Measurements from ENCODE around the gene DNAJC18.
"Not testable (repeated sequence)": the region's sequence is repeated elsewhere in the genome, so short reads cannot be mapped to it uniquely, and the experiment has no call there.

Gene DNAJC18

DNA sequence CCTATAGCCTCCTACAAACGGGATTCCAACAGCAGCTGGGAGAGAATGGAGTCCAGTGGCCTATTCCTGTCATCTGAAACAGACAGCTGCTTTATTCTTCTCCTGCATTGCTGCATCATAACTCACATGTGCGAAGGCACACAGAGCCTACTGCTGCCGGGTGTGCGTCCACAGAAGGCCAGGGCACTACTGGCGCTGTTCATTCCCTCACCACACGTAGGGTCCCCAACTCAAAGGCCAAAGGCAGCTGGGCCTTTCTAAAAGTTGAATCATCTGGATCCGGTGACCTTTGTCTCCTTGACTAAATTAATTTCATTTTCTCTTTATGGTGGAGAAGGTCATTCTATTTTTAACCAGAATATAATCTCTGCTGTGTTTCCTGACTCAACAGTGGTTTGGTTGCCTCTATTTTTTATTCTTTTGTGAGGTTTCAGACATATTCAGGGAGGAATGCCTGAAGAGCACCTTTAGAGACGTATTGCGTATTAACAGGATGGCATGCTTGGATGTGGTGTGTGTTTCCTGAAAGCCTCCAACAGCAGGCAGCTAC is 24.7 kb downstream of the DNAJC18 start:
- no peak overlapping the region for H3K4me3 Mint-ChIP-seq
- H3K36me3 Mint-ChIP-seq (ENCODE audit: insufficient read depth): peaks cover 5% of the 10 kb centered on the region
- H3K4me1 Mint-ChIP-seq: no peaks in the 10 kb centered on the region
- H3K27ac Mint-ChIP-seq (ENCODE audit: low read depth): no peak overlapping the region
- H3K9me3 Mint-ChIP-seq: no peaks in the 10 kb centered on the region
- ATAC-seq (replicated peaks; ENCODE audit: extremely low read depth, poor library complexity, severe bottlenecking) (no peak), DNase-seq (ENCODE audit: low spot score in 2 of 2) (no peak)
- H3K27me3 Mint-ChIP-seq: no peaks in the 10 kb centered on the region

DNA sequence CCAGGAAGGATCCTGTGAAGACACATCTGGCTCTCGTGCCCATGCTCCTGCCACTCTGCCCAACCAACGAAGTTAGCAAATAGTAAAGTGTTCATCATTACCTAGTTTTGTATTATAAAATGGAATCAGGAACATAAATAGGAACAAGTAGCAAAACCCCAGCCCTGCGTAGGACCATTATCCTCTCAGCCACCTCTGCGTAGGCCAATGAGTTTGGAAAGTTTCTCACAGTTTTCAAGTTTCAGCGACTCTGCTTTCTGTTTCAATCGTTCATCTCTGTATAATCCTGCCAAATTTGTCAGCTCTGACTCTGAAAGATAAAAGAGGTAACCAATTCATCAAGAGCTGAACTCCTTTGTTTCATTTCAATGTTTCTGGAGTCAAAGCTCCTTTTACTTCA is 25.4 kb downstream of the DNAJC18 start:
- no peak for ATAC-seq (replicated peaks; ENCODE audit: extremely low read depth, poor library complexity, severe bottlenecking)

DNA sequence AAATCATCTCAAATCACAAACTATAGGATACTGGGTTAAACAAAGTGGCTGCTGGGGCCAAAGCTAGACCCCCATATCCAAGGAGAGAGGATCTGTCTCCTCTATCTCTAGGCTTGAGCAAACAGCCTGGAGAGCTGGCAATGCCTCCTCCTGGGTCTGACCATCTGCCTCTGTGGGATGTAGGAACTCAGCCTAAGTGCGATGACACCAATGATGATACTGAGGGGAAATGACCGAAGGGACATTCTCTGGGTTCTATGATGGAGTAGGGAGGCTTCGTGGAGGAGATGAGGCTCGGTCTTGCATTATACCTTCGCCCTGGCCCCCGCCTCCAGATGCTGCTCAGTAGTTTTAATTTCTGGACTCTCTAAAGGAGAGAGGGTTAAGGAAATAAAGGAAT is 26.2 kb downstream of the DNAJC18 start:
- H3K4me1 Mint-ChIP-seq: no peaks in the 10 kb centered on the region
- no peak for ATAC-seq (replicated peaks; ENCODE audit: extremely low read depth, poor library complexity, severe bottlenecking)
- H3K27ac Mint-ChIP-seq (ENCODE audit: low read depth): no peak overlapping the region
- no peaks in the 10 kb centered on the region for H3K27me3 Mint-ChIP-seq
- H3K4me3 Mint-ChIP-seq: no peak overlapping the region
- H3K9me3 Mint-ChIP-seq: no peaks in the 10 kb centered on the region
- no peaks in the 10 kb centered on the region for H3K36me3 Mint-ChIP-seq (ENCODE audit: insufficient read depth)
- DNase-seq (ENCODE audit: low spot score in 2 of 2): no peak

More for the DNA sequence above, 25.4 kb downstream of the DNAJC18 start:
- Mint-ChIP-seq H3K4me3 (no peak overlapping the region), H3K36me3 (ENCODE audit: insufficient read depth) (peaks cover 5% of the 10 kb centered on the region), H3K27me3 (no peaks in the 10 kb centered on the region), H3K9me3 (no peaks in the 10 kb centered on the region), H3K4me1 (no peaks in the 10 kb centered on the region), H3K27ac (ENCODE audit: low read depth) (no peak overlapping the region)
- no peak for DNase-seq (ENCODE audit: low spot score in 2 of 2)

DNA sequence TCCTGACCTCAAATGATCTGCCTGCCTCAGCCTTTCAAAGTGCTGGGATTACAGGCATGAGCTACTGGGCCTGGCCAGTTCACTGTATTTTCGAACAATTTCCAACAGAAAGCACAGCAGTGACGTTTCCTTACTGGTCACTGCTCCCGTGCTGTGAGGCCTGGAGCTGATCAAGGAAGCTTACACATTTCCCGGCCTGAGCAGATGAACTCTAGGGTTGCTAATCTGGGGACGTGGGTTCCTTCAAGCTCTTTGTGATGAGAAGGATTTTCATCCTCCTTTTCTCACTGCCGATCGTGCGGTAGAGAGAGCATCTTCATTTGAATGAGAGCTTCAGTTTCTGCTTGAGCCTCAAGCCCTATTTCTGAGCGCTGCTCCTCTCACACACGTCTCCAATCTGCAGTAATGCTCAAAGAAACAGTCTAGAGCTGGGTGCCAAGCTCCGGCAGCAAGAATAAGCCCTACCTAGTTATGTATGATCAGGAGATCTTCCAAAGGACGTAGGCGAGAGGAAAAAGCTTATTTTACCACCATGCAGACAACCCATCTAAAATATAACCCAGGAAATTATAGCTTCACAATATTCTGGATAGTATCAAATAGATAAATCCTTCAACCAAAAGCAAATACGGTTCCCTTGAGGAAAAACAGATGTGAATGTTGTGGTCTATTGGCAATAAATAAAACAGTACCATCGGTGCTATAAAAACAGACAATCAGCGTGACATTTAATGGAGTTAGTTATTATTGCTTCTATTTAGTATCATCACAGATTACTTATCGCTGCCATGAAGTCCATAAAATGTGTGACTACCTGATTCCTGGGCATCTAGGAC is 28.1 kb downstream of the DNAJC18 start:
- no peak for DNase-seq (ENCODE audit: low spot score in 2 of 2)
- no peak for ATAC-seq (replicated peaks; ENCODE audit: extremely low read depth, poor library complexity, severe bottlenecking)
- H3K36me3 Mint-ChIP-seq (ENCODE audit: insufficient read depth): no peaks in the 10 kb centered on the region
- H3K27me3 Mint-ChIP-seq: no peaks in the 10 kb centered on the region
- H3K4me3 Mint-ChIP-seq: no peak overlapping the region
- no peaks in the 10 kb centered on the region for H3K4me1 Mint-ChIP-seq
- no peaks in the 10 kb centered on the region for H3K9me3 Mint-ChIP-seq
- no peak overlapping the region for H3K27ac Mint-ChIP-seq (ENCODE audit: low read depth)

DNA sequence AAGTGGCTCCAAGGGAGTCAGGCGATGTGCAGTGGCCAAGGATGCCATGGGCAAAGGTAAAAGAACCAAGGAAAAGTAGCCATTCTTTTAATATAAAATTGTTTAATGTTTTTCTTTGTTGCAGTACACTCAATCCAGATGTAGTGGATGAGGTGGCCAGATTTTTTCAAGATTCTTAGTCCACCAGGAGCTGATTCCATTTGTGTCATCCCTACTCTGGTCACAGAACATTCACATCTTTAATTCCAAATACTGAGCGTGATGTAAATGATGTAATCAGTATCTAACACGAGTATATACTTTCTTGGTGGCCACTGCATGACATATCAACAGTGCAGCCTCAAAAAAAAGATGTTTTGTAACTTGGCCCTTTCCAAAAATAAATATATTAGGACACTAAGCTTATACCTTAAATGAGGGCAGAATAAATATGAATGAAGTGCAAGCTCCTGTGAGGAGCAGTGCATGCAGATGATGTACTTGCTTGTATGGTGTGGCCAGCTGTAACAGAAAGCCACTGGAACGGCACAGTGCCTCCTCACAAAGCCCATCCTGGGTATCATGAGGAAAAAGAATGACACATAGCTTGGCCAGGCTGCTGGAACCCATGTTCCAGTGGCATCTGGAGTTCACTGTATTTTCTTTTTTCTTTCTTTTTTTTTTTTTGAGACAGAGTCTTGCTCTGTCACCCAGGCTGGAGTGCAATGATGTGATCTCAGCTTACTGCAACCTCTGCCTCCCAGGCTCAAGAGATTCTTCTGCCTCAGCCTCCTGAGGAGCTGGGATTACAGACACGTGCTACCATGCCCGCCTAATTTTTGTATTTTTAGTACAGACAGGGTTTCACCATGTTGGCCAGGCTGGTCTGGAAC is 29.0 kb downstream of the DNAJC18 start:
- Mint-ChIP-seq H3K4me1 (no peaks in the 10 kb centered on the region), H3K9me3 (no peaks in the 10 kb centered on the region), H3K36me3 (ENCODE audit: insufficient read depth) (no peaks in the 10 kb centered on the region), H3K27me3 (no peaks in the 10 kb centered on the region), H3K27ac (ENCODE audit: low read depth) (no peak overlapping the region), H3K4me3 (no peak overlapping the region)
- no peak for ATAC-seq (replicated peaks; ENCODE audit: extremely low read depth, poor library complexity, severe bottlenecking)
- no peak for DNase-seq (ENCODE audit: low spot score in 2 of 2)

DNA sequence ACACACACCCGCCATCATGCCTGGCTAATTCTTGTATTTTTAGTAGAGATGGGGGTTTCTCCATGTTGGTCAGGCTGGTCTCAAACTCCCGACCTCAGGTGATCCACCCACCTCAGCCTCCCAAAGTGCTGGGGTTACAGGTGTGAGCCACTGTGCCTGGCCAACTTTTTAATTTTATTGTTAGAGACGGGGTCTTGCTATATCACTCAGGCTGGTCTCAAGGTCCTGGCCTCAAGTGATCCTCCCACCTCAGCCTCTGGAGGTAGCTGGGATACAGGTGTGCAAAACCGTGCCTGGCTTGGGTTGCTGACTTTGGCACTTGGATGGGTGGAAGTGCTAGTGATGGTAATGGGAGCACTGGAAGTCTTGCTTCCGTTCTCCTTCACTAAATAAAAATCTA is 30.2 kb downstream of the DNAJC18 start:
- H3K27ac Mint-ChIP-seq (ENCODE audit: low read depth); H3K4me3 Mint-ChIP-seq; DNase-seq (ENCODE audit: low spot score in 2 of 2): not testable (repeated sequence)

DNA sequence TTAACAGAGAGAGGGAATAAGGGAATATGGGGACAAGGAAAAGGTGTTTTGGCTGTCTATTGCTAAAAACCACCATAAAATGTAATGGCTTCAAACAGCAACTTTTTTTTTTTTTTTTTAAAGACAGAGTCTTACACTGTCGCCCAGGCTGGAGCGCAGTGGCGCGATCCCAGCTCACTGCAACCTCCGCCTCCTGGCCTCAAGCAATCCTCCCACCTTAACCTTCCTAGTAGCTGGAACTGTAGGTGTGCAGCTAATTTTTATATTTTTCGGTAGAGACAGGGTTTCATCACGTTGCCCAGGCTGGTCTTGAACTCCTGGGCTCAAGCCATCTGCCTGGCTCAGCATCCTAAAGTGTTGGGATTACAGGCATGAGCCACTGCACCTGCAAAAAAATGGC is 31.1 kb downstream of the DNAJC18 start:
- H3K4me1 Mint-ChIP-seq: peaks cover 16% of the 10 kb centered on the region
- no peak for ATAC-seq (replicated peaks; ENCODE audit: extremely low read depth, poor library complexity, severe bottlenecking)
- no peaks in the 10 kb centered on the region for H3K9me3 Mint-ChIP-seq
- H3K4me3 Mint-ChIP-seq: no peak overlapping the region
- H3K27me3 Mint-ChIP-seq: no peaks in the 10 kb centered on the region
- H3K27ac Mint-ChIP-seq (ENCODE audit: low read depth): no peak overlapping the region
- no peak for DNase-seq (ENCODE audit: low spot score in 2 of 2)
- H3K36me3 Mint-ChIP-seq (ENCODE audit: insufficient read depth): peaks cover 6% of the 10 kb centered on the region

More for the DNA sequence above, 30.2 kb downstream of the DNAJC18 start:
- not testable (repeated sequence) for H3K9me3 Mint-ChIP-seq; H3K27me3 Mint-ChIP-seq; H3K4me1 Mint-ChIP-seq; ATAC-seq (replicated peaks; ENCODE audit: extremely low read depth, poor library complexity, severe bottlenecking); H3K36me3 Mint-ChIP-seq (ENCODE audit: insufficient read depth)

DNA sequence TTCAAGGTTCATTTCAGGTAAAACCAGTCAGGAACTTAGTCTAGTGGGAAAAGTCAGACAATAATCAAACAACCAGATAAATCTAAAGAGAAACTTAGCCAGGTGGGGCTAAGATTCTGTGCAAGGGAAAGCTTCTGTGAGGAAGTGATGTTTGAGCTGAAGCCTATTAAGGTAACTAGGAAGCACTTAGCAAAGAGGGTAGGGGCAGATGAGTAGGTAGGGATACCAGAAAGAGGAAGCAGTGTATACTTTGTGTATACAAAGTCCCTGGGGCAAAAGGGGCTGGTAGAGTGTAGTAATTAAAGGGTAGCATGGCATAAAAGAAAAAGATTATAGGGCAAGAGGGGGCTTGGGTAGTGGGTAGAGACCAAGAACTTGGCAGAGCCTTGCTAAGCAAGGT is 31.8 kb downstream of the DNAJC18 start:
- DNase-seq (ENCODE audit: low spot score in 2 of 2) (no peak), ATAC-seq (replicated peaks; ENCODE audit: extremely low read depth, poor library complexity, severe bottlenecking) (no peak)
- Mint-ChIP-seq H3K4me1 (peaks cover 23% of the 10 kb centered on the region), H3K27me3 (no peaks in the 10 kb centered on the region), H3K36me3 (ENCODE audit: insufficient read depth) (peaks cover 6% of the 10 kb centered on the region), H3K4me3 (no peak overlapping the region), H3K9me3 (no peaks in the 10 kb centered on the region), H3K27ac (ENCODE audit: low read depth) (peak overlapping the region; percentile 29)

DNA sequence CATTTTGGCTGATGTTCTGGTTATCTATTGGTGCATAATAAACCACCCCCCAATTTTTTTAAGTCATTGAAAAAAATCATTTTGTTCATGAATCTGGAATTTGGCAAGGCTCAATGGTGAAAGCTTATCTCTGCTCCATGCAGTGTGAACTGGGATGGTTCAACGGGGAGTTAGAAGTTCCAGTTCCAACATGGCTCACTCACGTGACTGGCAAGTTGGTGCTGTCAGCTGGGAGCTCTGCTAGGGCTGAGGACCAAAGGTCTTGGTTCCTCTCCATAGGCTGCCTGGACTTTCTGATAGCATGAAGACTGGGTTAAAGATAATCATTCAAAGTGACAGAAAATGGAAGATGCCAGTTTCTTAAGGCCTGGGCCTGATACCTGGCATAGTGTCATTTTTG is 32.4 kb downstream of the DNAJC18 start:
- Mint-ChIP-seq H3K27me3 (no peaks in the 10 kb centered on the region), H3K4me3 (no peak overlapping the region), H3K9me3 (no peaks in the 10 kb centered on the region), H3K27ac (ENCODE audit: low read depth) (no peak overlapping the region), H3K4me1 (peaks cover 24% of the 10 kb centered on the region), H3K36me3 (ENCODE audit: insufficient read depth) (peaks cover 6% of the 10 kb centered on the region)
- ATAC-seq (replicated peaks; ENCODE audit: extremely low read depth, poor library complexity, severe bottlenecking) (no peak), DNase-seq (ENCODE audit: low spot score in 2 of 2) (no peak)

DNA sequence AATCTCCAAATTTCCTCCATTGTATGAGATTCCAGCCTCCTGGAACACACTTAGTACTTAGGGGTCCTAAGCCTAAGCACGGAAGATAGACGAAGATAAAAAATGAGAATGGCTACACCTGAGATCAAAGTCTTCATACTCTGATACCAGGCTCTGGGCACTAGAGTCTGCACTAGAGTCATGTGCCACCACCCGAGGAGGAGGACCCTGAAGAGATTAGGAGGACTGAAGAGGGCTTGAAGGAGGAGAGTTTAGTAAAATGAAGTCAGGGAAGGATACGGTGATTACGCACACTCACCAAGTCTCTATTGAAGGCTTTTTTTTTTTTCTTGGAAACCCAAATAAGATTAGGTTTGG is 34.9 kb downstream of the DNAJC18 start:
- DNase-seq (ENCODE audit: low spot score in 2 of 2): no peak
- Mint-ChIP-seq H3K27me3 (no peaks in the 10 kb centered on the region), H3K36me3 (ENCODE audit: insufficient read depth) (peaks cover 6% of the 10 kb centered on the region), H3K27ac (ENCODE audit: low read depth) (peak overlapping the region; percentile 86), H3K9me3 (no peaks in the 10 kb centered on the region), H3K4me1 (peaks cover 28% of the 10 kb centered on the region), H3K4me3 (peak overlapping the region; percentile 81)
- no peak for ATAC-seq (replicated peaks; ENCODE audit: extremely low read depth, poor library complexity, severe bottlenecking)

DNA sequence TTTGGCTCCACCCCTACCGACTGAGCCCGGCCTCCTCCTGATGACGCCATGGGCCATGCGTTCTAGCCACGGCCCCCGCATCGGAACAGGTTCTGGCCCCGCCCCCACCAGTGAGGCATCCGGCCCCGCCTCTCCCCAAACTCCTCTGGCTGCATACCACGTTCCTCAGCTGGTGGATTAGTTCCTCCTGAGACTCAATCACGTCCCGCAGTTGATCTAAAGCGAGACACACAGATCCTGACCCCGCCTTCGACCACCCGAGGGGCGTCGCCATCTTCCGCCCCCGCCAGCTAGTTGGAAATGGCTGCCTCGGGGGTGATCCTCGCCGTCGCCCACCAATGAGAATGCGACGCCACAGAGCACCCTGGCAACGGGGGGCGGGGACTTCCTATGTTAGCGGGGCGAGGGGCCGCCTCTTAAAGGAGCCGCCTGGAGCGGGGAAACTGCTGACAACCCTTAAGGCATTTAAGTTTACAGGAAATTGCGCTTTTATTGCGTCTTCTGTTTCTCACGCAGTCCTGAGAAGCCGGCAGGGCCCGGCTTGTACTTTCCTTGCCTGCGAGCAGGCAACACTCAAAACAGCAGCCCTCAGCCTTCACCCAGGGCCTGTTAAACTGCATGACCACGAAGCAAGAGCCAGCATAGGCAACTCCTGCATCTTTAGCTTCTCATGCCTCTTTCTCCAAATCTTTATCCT is 35.4 kb downstream of the DNAJC18 start, which contains the start of gene SPATA24:
Gene SPATA24 (minus strand): TSS at position 303 of the 697 bp plus-strand sequence. CDS start 29 bp downstream, at position 274.
- Mint-ChIP-seq H3K27me3 (no peaks in the 10 kb centered on the region), H3K4me3 (peak within 1 kb of the TSS; percentile 81), H3K27ac (ENCODE audit: low read depth) (peak within 1 kb of the TSS; percentile 87), H3K36me3 (ENCODE audit: insufficient read depth) (peaks cover 6% of the 10 kb centered on the region), H3K9me3 (no peaks in the 10 kb centered on the region), H3K4me1 (peaks cover 33% of the 10 kb centered on the region)
- DNase-seq (ENCODE audit: low spot score in 2 of 2) (peak; percentile 91 to 96), ATAC-seq (replicated peaks; ENCODE audit: extremely low read depth, poor library complexity, severe bottlenecking) (peak; percentile 95)

DNA sequence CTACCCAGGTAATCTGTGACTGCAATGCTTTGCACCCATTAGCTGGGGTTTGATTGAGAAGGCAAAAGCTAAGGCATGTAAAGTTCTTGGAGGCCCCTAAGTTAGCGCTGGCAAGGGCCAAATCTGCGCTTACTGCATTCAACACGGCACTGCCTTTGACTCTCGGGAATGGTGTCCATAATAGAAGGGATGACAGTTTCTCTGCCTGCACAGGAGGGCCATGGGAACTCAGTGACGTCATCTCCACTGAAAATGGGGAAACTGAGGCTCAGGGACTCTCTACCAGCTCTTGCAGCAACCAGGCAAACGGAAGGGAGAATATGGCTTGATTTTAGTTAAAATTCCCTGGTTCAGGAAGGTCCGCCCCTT is 35.9 kb downstream of the DNAJC18 start:
- H3K27me3 Mint-ChIP-seq: no peaks in the 10 kb centered on the region
- peaks cover 6% of the 10 kb centered on the region for H3K36me3 Mint-ChIP-seq (ENCODE audit: insufficient read depth)
- peak overlapping the region; percentile 86 for H3K27ac Mint-ChIP-seq (ENCODE audit: low read depth)
- peak overlapping the region; percentile 81 for H3K4me3 Mint-ChIP-seq
- no peaks in the 10 kb centered on the region for H3K9me3 Mint-ChIP-seq
- H3K4me1 Mint-ChIP-seq: peaks cover 33% of the 10 kb centered on the region
- DNase-seq (ENCODE audit: low spot score in 2 of 2) (no peak), ATAC-seq (replicated peaks; ENCODE audit: extremely low read depth, poor library complexity, severe bottlenecking) (no peak)
